GM04503 (cell line): ENCODE data around the gene SLC7A8.

Experiments
- DNase-seq: peaks from one replicate; pipeline ENCODE4 v3.0.0-alpha.2; 2012; ENCODE audit warnings: low read depth

Gene SLC7A8

GRCh38 chr14:23129759-23130316 lies 53.6 kb downstream of the SLC7A8 start:
- no peak for DNase-seq

GRCh38 chr14:23128969-23129758 lies 54.3 kb downstream of the SLC7A8 start:
- no peak for DNase-seq

GRCh38 chr14:23127861-23128260 lies 55.6 kb downstream of the SLC7A8 start:
- DNase-seq: no peak

GRCh38 chr14:23126548-23127278 lies 56.7 kb downstream of the SLC7A8 start:
- no peak for DNase-seq

- no peak for DNase-seq
Observed at GRCh38 chr14:23125933-23126524, 57.4 kb downstream of the SLC7A8 start.

GRCh38 chr14:23125011-23125410 lies 58.4 kb downstream of the SLC7A8 start:
- no peak for DNase-seq

- DNase-seq: no peak
Observed at GRCh38 chr14:23124337-23124954, 59.0 kb downstream of the SLC7A8 start.

GRCh38 chr14:23123419-23123818 lies 60.0 kb downstream of the SLC7A8 start:
- no peak for DNase-seq

- no peak for DNase-seq
Observed at GRCh38 chr14:23122086-23122485, 61.4 kb downstream of the SLC7A8 start.

GRCh38 chr14:23121361-23121771 lies 62.1 kb downstream of the SLC7A8 start:
- no peak for DNase-seq

GRCh38 chr14:23120541-23121251 lies 62.8 kb downstream of the SLC7A8 start:
- no peak for DNase-seq

GRCh38 chr14:23119363-23120327 lies 63.8 kb downstream of the SLC7A8 start:
- DNase-seq: no peak

GRCh38 chr14:23118506-23119362 lies 64.7 kb downstream of the SLC7A8 start, which contains the start of gene CEBPE:
Gene CEBPE (minus strand): TSS chr14:23119255. CDS start chr14:23119091, 164 bp downstream.
- no peak for DNase-seq

GRCh38 chr14:23117371-23118020 lies 66.0 kb downstream of the SLC7A8 start:
- no peak for DNase-seq

GRCh38 chr14:23115918-23116317 lies 67.5 kb downstream of the SLC7A8 start:
- no peak for DNase-seq

GRCh38 chr14:23115039-23115731 lies 68.3 kb downstream of the SLC7A8 start:
- peak; percentile 96 for DNase-seq

GRCh38 chr14:23114669-23115038 lies 68.8 kb downstream of the SLC7A8 start:
- DNase-seq: no peak

- no peak for DNase-seq
Observed at GRCh38 chr14:23114120-23114458, 69.4 kb downstream of the SLC7A8 start.
